H1 (cell line): ENCODE results near the gene CLEC18C. TPM values are rescaled to one million over a fixed set of nuclear protein-coding genes. Genes with fewer than 3 reads are reported as not detected.
"Not testable (repeated sequence)": the region's sequence is repeated elsewhere in the genome, so short reads cannot be mapped to it uniquely, and the experiment has no call there.

Experiments
- CTCF ChIA-PET: fragments of 300-600 bp; sonication (Branson Sonifier 250); formaldehyde crosslinking; loops from one replicate; lab custom pipeline; 2021; ENCODE audit not compliant: partially characterized antibody; lab: Charles Lee
- POLR2A ChIA-PET: fragments of 300-600 bp; sonication (Branson Sonifier 250); formaldehyde crosslinking; loops from one replicate; lab custom pipeline; 2021; ENCODE audit warnings: inconsistent platforms; ENCODE audit not compliant: partially characterized antibody; lab: Charles Lee
- DNase-seq, 2 experiments: peaks; one replicate each; pipeline versions ENCODE4 v3.0.0 to v3.0.0-alpha.2; 2010 to 2022; ENCODE audit warnings: low spot score in 2 of 2, low read depth in 1 of 2, mixed read lengths in 1 of 2
- FAIRE-seq: peaks from 2 replicates; lab custom pipeline; 2011; peaks lifted over from hg19 to GRCh38; lab: Jason Lieb, UNC
- H2AFZ ChIP-seq: 2 replicates; pipeline ENCODE4 v1.8.1; 2012; ENCODE audit warnings: low read length, inconsistent platforms
- H2AK5ac ChIP-seq: 2 replicates; pipeline ENCODE4 v1.6.1; 2013; ENCODE audit warnings: low read depth, low read length
- H2BK120ac ChIP-seq: replicated peaks from 2 replicates; pipeline ENCODE3; 2013; ENCODE audit warnings: low read depth, low read length, inconsistent platforms
- H2BK12ac ChIP-seq: 2 replicates; pipeline ENCODE4 v1.6.1; 2013; ENCODE audit warnings: low read depth, low read length
- H2BK15ac ChIP-seq: 2 replicates; pipeline ENCODE4 v1.6.1; 2013; ENCODE audit warnings: low read length
- H2BK20ac ChIP-seq: 2 replicates; pipeline ENCODE4 v1.6.1; 2013; ENCODE audit warnings: low read length
- H2BK5ac ChIP-seq: 2 replicates; pipeline ENCODE4 v1.6.1; 2013; ENCODE audit warnings: low read depth, low read length
- H3K14ac ChIP-seq: 2 replicates; pipeline ENCODE4 v1.6.1; 2013; ENCODE audit warnings: inconsistent platforms; ENCODE audit not compliant: insufficient read length
- H3K18ac ChIP-seq: 2 replicates; pipeline ENCODE4 v1.6.1; 2013; ENCODE audit warnings: low read length; ENCODE audit errors: extremely low read depth
- H3K23ac ChIP-seq: 2 replicates; pipeline ENCODE4 v1.6.1; 2013; ENCODE audit warnings: inconsistent platforms; ENCODE audit not compliant: insufficient read length
- H3K23me2 ChIP-seq: 2 replicates; pipeline ENCODE4 v1.6.1; 2013; ENCODE audit warnings: low read depth, low read length
- H3K27ac ChIP-seq: 2 replicates; pipeline ENCODE4 v1.6.1; 2011; ENCODE audit warnings: low read depth, low read length, inconsistent platforms
- H3K27me3 ChIP-seq, 4 experiments: replicated peaks in 1 of 4; 1 replicate in 1 of 4; 2 replicates in 3 of 4; pipeline versions ENCODE4 v1.6.1 to v1.8.1; 2011 to 2013; ENCODE audit warnings: low read length in 3 of 4, mild to moderate bottlenecking in 3 of 4, inconsistent platforms in 2 of 4, mixed read lengths in 2 of 4, moderate library complexity in 1 of 4; ENCODE audit not compliant: control insufficient read depth in 3 of 4, insufficient read depth in 3 of 4; ENCODE audit errors: extremely low read depth in 1 of 4
- H3K36me3 ChIP-seq, 4 experiments: 2 replicates each; pipeline versions ENCODE4 v1.6.1 to v1.8.1; 2011 to 2013; ENCODE audit warnings: mild to moderate bottlenecking in 4 of 4, low read length in 3 of 4, moderate library complexity in 2 of 4, control low read depth in 1 of 4, inconsistent platforms in 1 of 4; ENCODE audit not compliant: insufficient read depth in 4 of 4, control insufficient read depth in 2 of 4
- H3K4ac ChIP-seq: replicated peaks from 2 replicates; pipeline ENCODE3; 2013; ENCODE audit warnings: low read length, low read depth, mixed read lengths, inconsistent platforms; ENCODE audit not compliant: insufficient read length
- H3K4me1 ChIP-seq, 4 experiments: replicated peaks in 1 of 4; 1 replicate in 1 of 4; 2 replicates in 3 of 4; pipeline versions ENCODE4 v1.6.1 to v1.8.1; 2011 to 2013; ENCODE audit warnings: low read length in 3 of 4, inconsistent platforms in 2 of 4, mixed read lengths in 1 of 4; ENCODE audit not compliant: insufficient read depth in 4 of 4, control insufficient read depth in 3 of 4
- H3K4me2 ChIP-seq, 2 experiments: 2 replicates each; pipeline versions ENCODE4 v1.6.1 to v1.8.1; 2011 to 2013; ENCODE audit warnings: low read depth in 2 of 2, low read length in 2 of 2, control low read depth in 1 of 2, inconsistent platforms in 1 of 2, mild to moderate bottlenecking in 1 of 2; ENCODE audit not compliant: insufficient read depth in 1 of 2
- H3K4me3 ChIP-seq, 4 experiments: fragments of 200-600, 300-600 bp in 1 of 4; sonication (generic), shearing (Covaris generic), sonication (Bioruptor Twin) in 1 of 4; 2 replicates each; pipeline versions ENCODE4 v1.5.1 to v1.8.1; 2011 to 2016; ENCODE audit warnings: low read length in 4 of 4, low read depth in 3 of 4, control low read depth in 2 of 4, inconsistent platforms in 2 of 4, mild to moderate bottlenecking in 2 of 4, mixed read lengths in 1 of 4, moderate library complexity in 1 of 4; ENCODE audit not compliant: insufficient read depth in 2 of 4; ENCODE audit errors: extremely low read depth in 1 of 4
- H3K56ac ChIP-seq: replicated peaks from 2 replicates; pipeline ENCODE3; 2013; ENCODE audit warnings: low read depth, mild to moderate bottlenecking, mixed read lengths, low read length, inconsistent platforms; ENCODE audit not compliant: insufficient read length
- H3K79me1 ChIP-seq: 2 replicates; pipeline ENCODE4 v1.6.1; 2013; ENCODE audit warnings: low read depth, low read length, control low read depth
- H3K79me2 ChIP-seq, 2 experiments: 2 replicates each; pipeline versions ENCODE4 v1.6.1 to v1.8.1; 2012 to 2013; ENCODE audit warnings: low read length in 2 of 2, mild to moderate bottlenecking in 2 of 2, inconsistent platforms in 1 of 2; ENCODE audit not compliant: insufficient read depth in 2 of 2, control insufficient read depth in 1 of 2
- H3K9ac ChIP-seq, 4 experiments: replicated peaks in 1 of 4; 1 replicate in 1 of 4; 2 replicates in 3 of 4; pipeline versions ENCODE4 v1.6.1 to v1.8.1; 2011 to 2013; ENCODE audit warnings: low read depth in 3 of 4, low read length in 3 of 4, control low read depth in 2 of 4, mild to moderate bottlenecking in 2 of 4, moderate library complexity in 2 of 4, inconsistent platforms in 1 of 4; ENCODE audit errors: extremely low read depth in 1 of 4
- H3K9me3 ChIP-seq, 2 experiments: 2 replicates each; pipeline versions ENCODE4 v1.6.1 to v1.8.1; 2012 to 2013; ENCODE audit warnings: mild to moderate bottlenecking in 2 of 2, moderate library complexity in 2 of 2, control low read depth in 1 of 2, inconsistent platforms in 1 of 2, low read depth in 1 of 2, low read length in 1 of 2, mixed read lengths in 1 of 2; ENCODE audit not compliant: insufficient read depth in 2 of 2
- H4K20me1 ChIP-seq, 2 experiments: replicated peaks in 1 of 2; 2 replicates each; pipeline versions ENCODE3 to v1.8.1; 2011 to 2013; ENCODE audit warnings: inconsistent platforms in 2 of 2, low read length in 2 of 2, mild to moderate bottlenecking in 1 of 2; ENCODE audit not compliant: insufficient read depth in 2 of 2, control insufficient read depth in 1 of 2
- H4K5ac ChIP-seq: 2 replicates; pipeline ENCODE4 v1.6.1; 2013; ENCODE audit warnings: low read length, low read depth, mixed read lengths, inconsistent platforms; ENCODE audit not compliant: insufficient read length
- H4K8ac ChIP-seq: 2 replicates; pipeline ENCODE4 v1.8.0; 2013; ENCODE audit warnings: mild to moderate bottlenecking, moderate library complexity, low read length, inconsistent platforms; ENCODE audit not compliant: insufficient read depth; ENCODE audit errors: extremely low read depth
- H4K91ac ChIP-seq: replicated peaks from 2 replicates; pipeline ENCODE3; 2013; ENCODE audit warnings: low read length, mixed read lengths, inconsistent platforms; ENCODE audit not compliant: insufficient read length
- WGBS, 2 experiments: shearing (Covaris generic) in 1 of 2; methylation state at CpG; one replicate each; pipeline versions ENCODE4 v1.1.6 to v1.1.7; 2013 to 2015; ENCODE audit warnings: low lambda C conversion rate in 2 of 2, mixed read lengths in 2 of 2, inconsistent platforms in 1 of 2, low coverage in 1 of 2, missing lambda C conversion rate in 1 of 2; ENCODE audit not compliant: insufficient replicate concordance in 2 of 2, insufficient coverage in 1 of 2, insufficient read length in 1 of 2; ENCODE audit errors: extremely low coverage in 1 of 2, missing lambda C conversion rate in 1 of 2; 5-methylcytosine and 5-hydroxymethylcytosine counted together
- polyA plus RNA-seq, 7 experiments: library from polyadenylated mRNA; depleted of rRNA in 3 of 7; stranded (reverse) in 5 of 7; unstranded in 2 of 7; fragments of >200 nt in 5 of 7; fragments of 200-250 nt in 2 of 7; gene quantifications; 1 replicate in 5 of 7; 2 replicates in 1 of 7; 4 replicates in 1 of 7; pipeline versions ENCODE4 v1.2.1 to v1.2.3, GENCODE V29; 2011 to 2013; ENCODE audit warnings: missing spikeins in 2 of 7, mixed read lengths in 2 of 7
- total RNA-seq: library from RNA; stranded (reverse); fragmentation: NEBNext Ultra II Directional; extraction: Animal tissue kit (Norgen Biotek cat#: 25700); gene quantifications from 2 replicates; pipeline ENCODE4 v1.2.1, GENCODE V29; 2021

The CLEC18C gene
- total and polyA plus RNA-seq, 2 of the 8 experiments (the other 6 are each of a cell fraction or from before 2014, with no cell fraction given): 0.11 TPM; not detected in 1

- H2AFZ ChIP-seq, H3K9ac ChIP-seq, H2BK20ac ChIP-seq, H3K18ac ChIP-seq, H2AK5ac ChIP-seq, H3K27ac ChIP-seq, DNase-seq, H3K4me3 ChIP-seq, FAIRE-seq, H4K5ac ChIP-seq, H3K9me3 ChIP-seq, H2BK120ac ChIP-seq, H3K4me2 ChIP-seq, H3K23me2 ChIP-seq, H4K20me1 ChIP-seq, H4K8ac ChIP-seq, H3K4me1 ChIP-seq, H3K56ac ChIP-seq, H3K14ac ChIP-seq, H4K91ac ChIP-seq, H3K4ac ChIP-seq, H3K23ac ChIP-seq, H3K27me3 ChIP-seq, H3K79me2 ChIP-seq, H3K79me1 ChIP-seq, H2BK12ac ChIP-seq, H2BK15ac ChIP-seq, H2BK5ac ChIP-seq: not testable (repeated sequence)
- ChIA-PET CTCF (interaction anchor here (0.9 to 1.7 kb wide), 4 partner anchors 10 to 113 kb away, joined by 3 to 6 read pairs (median 4); partner anchors contain the start of gene EXOSC6), POLR2A (interaction anchor here (0.6 to 1.3 kb wide), 5 partner anchors 62 to 111 kb away, joined by 3 to 4 read pairs (median 3); partner anchors contain the start of gene EXOSC6)
- 91% methylated on average over 10 of the region's 10 CpGs; no CpG with 5 or more reads in 1 of the 2 experiments for WGBS, 2 experiments
- H3K36me3 ChIP-seq: peaks cover 41 to 82% (median 67%) of the 10 kb centered on the region in 4 experiments
Observed at GRCh38 chr16:70154736-70155135, 18.9 kb upstream of the CLEC18C start.
